ENCODE data around the gene CHCHD3. TPM values are rescaled to one million over a fixed set of nuclear protein-coding genes. Genes with fewer than 3 reads are reported as not detected.
A peak's percentile ranks its signal among the peaks of the same experiment; 100 is the strongest.
"Not testable (repeated sequence)": the region's sequence is repeated elsewhere in the genome, so short reads cannot be mapped to it uniquely, and the experiment has no call there.

Gene CHCHD3
- total and polyA plus RNA-seq, 5 donors: 120 to 150 (median 140) TPM

GRCh38 chr7:132933072-132933458 lies 148.8 kb downstream of the CHCHD3 start:
- H3K9me3 ChIP-seq (ENCODE audit: control insufficient read depth, low read length): no peaks in the 10 kb centered on the region
- no peaks in the 10 kb centered on the region for H3K27me3 ChIP-seq (ENCODE audit: control insufficient read depth, insufficient read depth)
- H3K4me3 ChIP-seq (ENCODE audit: low read length): no peak overlapping the region
- ATAC-seq (peak; percentile 57 to 68), DNase-seq (no peak)
- intact Hi-C loops (cut with DNase I): no loop called here
- H3K4me1 ChIP-seq (ENCODE audit: control insufficient read depth, insufficient read depth, low read length): no peaks in the 10 kb centered on the region
- 75% methylated on average over 4 of the region's 4 CpGs for WGBS
- no peak overlapping the region for H3K27ac ChIP-seq (ENCODE audit: low read length)

- H3K27ac ChIP-seq (ENCODE audit: low read length): no peak overlapping the region
- WGBS: 92% methylated on average over 7 of the region's 7 CpGs
- no peaks in the 10 kb centered on the region for H3K4me1 ChIP-seq (ENCODE audit: control insufficient read depth, insufficient read depth, low read length)
- intact Hi-C loops (cut with DNase I): no loop called here
- no peaks in the 10 kb centered on the region for H3K27me3 ChIP-seq (ENCODE audit: control insufficient read depth, insufficient read depth)
- ATAC-seq (no peak), DNase-seq (no peak)
- no peaks in the 10 kb centered on the region for H3K9me3 ChIP-seq (ENCODE audit: control insufficient read depth, low read length)
- no peak overlapping the region for H3K4me3 ChIP-seq (ENCODE audit: low read length)
These were observed 149.4 kb downstream of the CHCHD3 start for GRCh38 chr7:132932296-132933071.

- H3K27ac ChIP-seq (ENCODE audit: low read length): no peak overlapping the region
- H3K9me3 ChIP-seq (ENCODE audit: control insufficient read depth, low read length): no peaks in the 10 kb centered on the region
- H3K27me3 ChIP-seq (ENCODE audit: control insufficient read depth, insufficient read depth): no peaks in the 10 kb centered on the region
- H3K4me3 ChIP-seq (ENCODE audit: low read length): no peak overlapping the region
- no peaks in the 10 kb centered on the region for H3K4me1 ChIP-seq (ENCODE audit: control insufficient read depth, insufficient read depth, low read length)
- WGBS: 83% methylated on average over 4 of the region's 4 CpGs
- intact Hi-C loops (cut with DNase I): no loop called here
- ATAC-seq (no peak), DNase-seq (no peak)
These were observed 151.0 kb downstream of the CHCHD3 start for GRCh38 chr7:132930881-132931280.

DNA sequence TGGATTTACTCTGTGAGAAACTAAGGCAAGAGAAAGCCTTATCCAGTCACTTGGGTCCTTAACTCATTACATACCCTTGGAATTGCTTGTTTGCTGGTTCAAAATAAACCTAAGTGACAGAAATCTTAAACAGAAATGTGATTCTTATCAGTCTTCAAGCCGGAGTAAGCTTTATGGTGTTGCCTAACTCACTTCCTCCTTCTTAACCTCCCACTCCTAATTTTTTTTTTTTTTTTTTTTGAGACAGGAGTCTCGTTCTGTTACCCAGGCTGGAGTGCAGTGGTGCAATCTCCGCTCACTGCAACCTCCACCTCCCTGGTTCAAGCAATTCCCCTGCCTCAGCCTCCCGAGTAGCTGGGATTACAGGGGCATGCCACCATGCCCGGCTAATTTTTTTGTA lies 151.9 kb downstream of the CHCHD3 start:
- H3K4me3 ChIP-seq (ENCODE audit: low read length); H3K27me3 ChIP-seq (ENCODE audit: control insufficient read depth, insufficient read depth); intact Hi-C loops (cut with DNase I); ATAC-seq; DNase-seq; H3K27ac ChIP-seq (ENCODE audit: low read length); H3K4me1 ChIP-seq (ENCODE audit: control insufficient read depth, insufficient read depth, low read length); H3K9me3 ChIP-seq (ENCODE audit: control insufficient read depth, low read length): not testable (repeated sequence)
- 81% methylated on average over 5 of the region's 5 CpGs for WGBS

DNA sequence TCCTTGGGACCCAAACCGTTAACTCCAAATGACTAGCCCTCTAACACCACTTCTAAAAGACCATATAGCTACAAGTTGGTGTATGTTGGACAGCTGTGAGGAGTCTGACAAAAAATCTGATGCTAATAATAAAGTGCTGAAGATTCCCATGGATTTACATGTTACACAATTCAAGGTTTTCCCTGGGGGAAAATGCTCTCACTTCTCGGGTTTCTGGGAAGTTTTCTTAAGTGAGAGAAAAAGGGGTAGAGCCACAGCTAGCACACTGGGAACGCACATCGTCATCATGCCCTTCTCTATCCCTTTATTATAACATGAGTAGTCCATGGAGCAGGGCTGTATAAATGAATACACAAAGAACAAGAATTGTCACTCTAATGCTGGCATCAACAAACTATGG lies 162.1 kb downstream of the CHCHD3 start:
- no peak overlapping the region for H3K4me3 ChIP-seq (ENCODE audit: low read length)
- no peaks in the 10 kb centered on the region for H3K27me3 ChIP-seq (ENCODE audit: control insufficient read depth, insufficient read depth)
- DNase-seq (no peak), ATAC-seq (no peak)
- H3K9me3 ChIP-seq (ENCODE audit: control insufficient read depth, low read length): no peaks in the 10 kb centered on the region
- H3K4me1 ChIP-seq (ENCODE audit: control insufficient read depth, insufficient read depth, low read length): no peaks in the 10 kb centered on the region
- no peak overlapping the region for H3K27ac ChIP-seq (ENCODE audit: low read length)
- WGBS: 92% methylated on average over 4 of the region's 4 CpGs
- intact Hi-C loops (cut with DNase I): no loop called here

DNA sequence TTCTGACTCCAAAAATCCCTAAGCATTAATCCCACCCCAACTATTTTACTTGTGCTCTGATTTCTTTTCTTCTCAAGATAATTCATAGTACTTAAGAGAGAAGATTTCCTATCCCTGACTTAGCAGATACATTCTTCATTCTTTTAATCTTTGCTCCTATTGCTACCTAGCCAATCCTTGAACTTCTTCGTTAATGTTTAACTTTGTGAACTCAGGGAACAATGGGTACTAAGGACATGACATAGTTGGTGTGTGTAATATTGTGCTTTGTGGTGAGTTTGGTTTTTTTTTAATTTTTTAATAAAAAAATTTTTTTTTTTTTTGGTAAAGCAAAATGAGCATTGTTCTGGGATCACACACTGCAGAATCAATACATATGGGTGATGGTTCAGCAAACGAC lies 166.2 kb downstream of the CHCHD3 start:
- DNase-seq (no peak), ATAC-seq (no peak)
- H3K9me3 ChIP-seq (ENCODE audit: control insufficient read depth, low read length): no peaks in the 10 kb centered on the region
- H3K27ac ChIP-seq (ENCODE audit: low read length): no peak overlapping the region
- H3K4me3 ChIP-seq (ENCODE audit: low read length): no peak overlapping the region
- 91% methylated on average over 2 of the region's 2 CpGs for WGBS
- no peaks in the 10 kb centered on the region for H3K27me3 ChIP-seq (ENCODE audit: control insufficient read depth, insufficient read depth)
- peaks cover 1% of the 10 kb centered on the region for H3K4me1 ChIP-seq (ENCODE audit: control insufficient read depth, insufficient read depth, low read length)
- intact Hi-C loops (cut with DNase I): no loop called here

- Histone ChIP-seq H3K4me3 (ENCODE audit: low read length) (no peak overlapping the region), H3K4me1 (ENCODE audit: control insufficient read depth, insufficient read depth, low read length) (peaks cover 1% of the 10 kb centered on the region), H3K27me3 (ENCODE audit: control insufficient read depth, insufficient read depth) (no peaks in the 10 kb centered on the region), H3K27ac (ENCODE audit: low read length) (no peak overlapping the region), H3K9me3 (ENCODE audit: control insufficient read depth, low read length) (no peaks in the 10 kb centered on the region)
- no peak for DNase-seq
- WGBS: 57% methylated on average over 5 of the region's 5 CpGs
- peak; percentile 31 to 60 for ATAC-seq
- intact Hi-C loops (cut with DNase I): no loop called here
These were observed 171.2 kb downstream of the CHCHD3 start for GRCh38 chr7:132910657-132911056.

DNA sequence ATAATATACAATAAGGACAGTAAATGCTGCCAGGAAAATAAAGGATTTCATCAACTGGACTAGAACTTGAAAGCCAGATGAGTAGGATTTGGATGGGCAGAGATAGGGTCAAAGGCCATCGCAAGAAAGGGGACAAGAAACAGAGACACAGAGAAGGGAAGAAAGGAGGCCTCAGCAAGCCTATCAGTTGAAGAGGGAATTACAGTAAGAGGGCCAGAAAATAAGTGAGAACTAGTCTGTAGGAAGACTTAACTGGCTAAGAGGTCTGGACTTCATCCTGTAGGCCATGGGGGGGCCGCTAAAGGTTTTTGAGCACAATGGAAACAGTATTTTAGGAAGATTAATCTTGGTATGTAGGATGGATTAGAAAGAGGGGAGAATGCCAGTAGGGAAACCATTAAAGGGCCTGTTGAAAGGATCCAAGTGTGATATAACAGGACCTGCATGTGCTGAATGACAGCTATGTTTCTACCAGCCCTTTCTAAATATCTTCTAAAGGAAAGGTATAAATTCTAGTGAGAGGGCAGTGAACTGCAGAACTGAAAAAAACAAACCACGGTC lies 174.4 kb downstream of the CHCHD3 start:
- Histone ChIP-seq H3K4me3 (ENCODE audit: low read length) (no peak overlapping the region), H3K9me3 (ENCODE audit: control insufficient read depth, low read length) (no peaks in the 10 kb centered on the region), H3K27ac (ENCODE audit: low read length) (no peak overlapping the region), H3K4me1 (ENCODE audit: control insufficient read depth, insufficient read depth, low read length) (no peaks in the 10 kb centered on the region), H3K27me3 (ENCODE audit: control insufficient read depth, insufficient read depth) (no peaks in the 10 kb centered on the region)
- intact Hi-C loops (cut with DNase I): no loop called here
- WGBS: 68% methylated on average over 3 of the region's 3 CpGs
- DNase-seq (no peak), ATAC-seq (no peak)

GRCh38 chr7:132906193-132906835 lies 175.6 kb downstream of the CHCHD3 start:
- WGBS: 74% methylated on average over 7 of the region's 7 CpGs
- Histone ChIP-seq H3K9me3 (ENCODE audit: control insufficient read depth, low read length) (no peaks in the 10 kb centered on the region), H3K27ac (ENCODE audit: low read length) (no peak overlapping the region), H3K4me3 (ENCODE audit: low read length) (no peak overlapping the region), H3K27me3 (ENCODE audit: control insufficient read depth, insufficient read depth) (no peaks in the 10 kb centered on the region), H3K4me1 (ENCODE audit: control insufficient read depth, insufficient read depth, low read length) (no peaks in the 10 kb centered on the region)
- DNase-seq: no peak
- intact Hi-C loops (cut with DNase I): no loop called here
- ATAC-seq: no peak

GRCh38 chr7:132905136-132905535 lies 176.8 kb downstream of the CHCHD3 start:
- H3K27ac ChIP-seq (ENCODE audit: low read length): not testable (repeated sequence)

GRCh38 chr7:132904209-132904608 lies 177.7 kb downstream of the CHCHD3 start:
- ATAC-seq (no peak), DNase-seq (no peak)
- H3K4me1 ChIP-seq (ENCODE audit: control insufficient read depth, insufficient read depth, low read length): no peaks in the 10 kb centered on the region
- H3K4me3 ChIP-seq (ENCODE audit: low read length): no peak overlapping the region
- H3K27ac ChIP-seq (ENCODE audit: low read length): no peak overlapping the region
- H3K9me3 ChIP-seq (ENCODE audit: control insufficient read depth, low read length): no peaks in the 10 kb centered on the region
- no peaks in the 10 kb centered on the region for H3K27me3 ChIP-seq (ENCODE audit: control insufficient read depth, insufficient read depth)
- intact Hi-C loops (cut with DNase I): no loop called here

More at GRCh38 chr7:132905136-132905535, 176.8 kb downstream of the CHCHD3 start:
- H3K4me3 ChIP-seq (ENCODE audit: low read length); intact Hi-C loops (cut with DNase I); H3K9me3 ChIP-seq (ENCODE audit: control insufficient read depth, low read length); ATAC-seq; H3K4me1 ChIP-seq (ENCODE audit: control insufficient read depth, insufficient read depth, low read length); DNase-seq; H3K27me3 ChIP-seq (ENCODE audit: control insufficient read depth, insufficient read depth): not testable (repeated sequence)
- WGBS: 93% methylated on average over 6 of the region's 6 CpGs

Data from right cardiac atrium (tissue), 5 donors.